Kidney epithelial cell (primary cell): ENCODE results near the gene CDH22. TPM values are rescaled to one million over a fixed set of nuclear protein-coding genes. Genes with fewer than 3 reads are reported as not detected.

ENCODE experiments used
- DNase-seq: peaks from one replicate; pipeline ENCODE4 v3.0.0-alpha.2; 2010; ENCODE audit warnings: low read depth
- H3K27me3 ChIP-seq: 2 replicates; pipeline ENCODE4 v1.6.0; 2011; ENCODE audit warnings: low read length; ENCODE audit not compliant: control insufficient read depth, insufficient read depth
- H3K36me3 ChIP-seq: 2 replicates; pipeline ENCODE4 v1.5.1; 2011; ENCODE audit warnings: low read length; ENCODE audit not compliant: control insufficient read depth, insufficient read depth
- H3K4me3 ChIP-seq: 2 replicates; pipeline ENCODE4 v1.5.1; 2011; ENCODE audit warnings: low read depth, mild to moderate bottlenecking, control low read depth, low read length
- total RNA-seq: library from RNA; depleted of rRNA; stranded (reverse); fragments of >200 nt; gene quantifications from 2 replicates; pipeline ENCODE4 v1.2.3, GENCODE V29; 2015
- TF ChIP-seq, protein P1 (sequence below): IDR thresholded peaks from 2 replicates; pipeline ENCODE4 v1.5.1; 2011; ENCODE audit warnings: mild to moderate bottlenecking, moderate library complexity, low read length, control low read depth, inconsistent platforms; ENCODE audit not compliant: insufficient read depth, poor library complexity, severe bottlenecking

Gene CDH22
- total RNA-seq, 1 donor from 2014 or later = not detected

DNA sequence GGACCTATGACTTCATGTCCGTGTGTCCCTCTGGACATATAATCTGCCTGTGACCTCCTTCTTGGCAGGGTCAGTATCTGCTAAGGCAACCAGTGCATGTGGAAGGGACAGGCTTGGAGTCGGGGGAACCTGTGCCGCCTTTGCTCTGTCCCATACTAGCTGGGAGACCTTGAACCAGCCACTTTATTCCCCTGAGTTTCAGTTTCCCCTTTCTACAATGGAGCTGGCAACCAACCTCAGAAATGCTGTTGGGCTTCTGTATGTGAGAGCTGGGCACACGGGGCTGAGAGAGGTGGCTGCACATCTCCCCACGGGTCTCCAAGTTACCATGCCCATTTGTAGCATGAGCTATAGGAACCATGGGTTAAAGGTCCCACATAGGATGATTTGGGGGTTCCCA is 136.4 kb downstream of the CDH22 start:
- Histone ChIP-seq H3K27me3 (peaks cover 47% of the 10 kb centered on the region), H3K36me3 (no peaks in the 10 kb centered on the region), H3K4me3 (no peak overlapping the region)
- DNase-seq = no peak
- TF ChIP-seq, protein P1, sequence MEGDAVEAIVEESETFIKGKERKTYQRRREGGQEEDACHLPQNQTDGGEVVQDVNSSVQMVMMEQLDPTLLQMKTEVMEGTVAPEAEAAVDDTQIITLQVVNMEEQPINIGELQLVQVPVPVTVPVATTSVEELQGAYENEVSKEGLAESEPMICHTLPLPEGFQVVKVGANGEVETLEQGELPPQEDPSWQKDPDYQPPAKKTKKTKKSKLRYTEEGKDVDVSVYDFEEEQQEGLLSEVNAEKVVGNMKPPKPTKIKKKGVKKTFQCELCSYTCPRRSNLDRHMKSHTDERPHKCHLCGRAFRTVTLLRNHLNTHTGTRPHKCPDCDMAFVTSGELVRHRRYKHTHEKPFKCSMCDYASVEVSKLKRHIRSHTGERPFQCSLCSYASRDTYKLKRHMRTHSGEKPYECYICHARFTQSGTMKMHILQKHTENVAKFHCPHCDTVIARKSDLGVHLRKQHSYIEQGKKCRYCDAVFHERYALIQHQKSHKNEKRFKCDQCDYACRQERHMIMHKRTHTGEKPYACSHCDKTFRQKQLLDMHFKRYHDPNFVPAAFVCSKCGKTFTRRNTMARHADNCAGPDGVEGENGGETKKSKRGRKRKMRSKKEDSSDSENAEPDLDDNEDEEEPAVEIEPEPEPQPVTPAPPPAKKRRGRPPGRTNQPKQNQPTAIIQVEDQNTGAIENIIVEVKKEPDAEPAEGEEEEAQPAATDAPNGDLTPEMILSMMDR = no peak

DNA sequence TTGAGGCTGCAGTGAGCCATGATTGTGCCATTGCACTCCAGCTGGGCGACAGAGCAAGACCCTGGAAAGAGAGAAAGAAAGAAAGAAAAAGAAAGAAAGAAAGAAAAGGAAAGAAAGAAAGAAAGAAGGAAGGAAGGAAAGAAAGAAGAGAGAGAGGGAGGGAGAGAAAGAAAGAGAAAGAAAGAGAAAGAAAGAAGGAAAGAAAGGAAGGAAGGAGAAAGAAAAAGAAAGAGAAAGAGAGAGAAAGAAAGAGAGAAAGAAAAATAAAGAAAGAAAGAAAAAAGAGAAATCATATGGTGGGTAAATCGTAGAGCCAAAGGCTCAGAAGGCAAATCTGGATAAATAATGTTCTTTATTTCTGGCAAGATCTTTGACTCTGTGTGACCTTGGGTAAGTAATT is 136.8 kb downstream of the CDH22 start:
- no peak for DNase-seq
- H3K27me3 ChIP-seq = peaks cover 43% of the 10 kb centered on the region
- H3K36me3 ChIP-seq = no peaks in the 10 kb centered on the region
- TF ChIP-seq, protein P1 = no peak
- no peak overlapping the region for H3K4me3 ChIP-seq

DNA sequence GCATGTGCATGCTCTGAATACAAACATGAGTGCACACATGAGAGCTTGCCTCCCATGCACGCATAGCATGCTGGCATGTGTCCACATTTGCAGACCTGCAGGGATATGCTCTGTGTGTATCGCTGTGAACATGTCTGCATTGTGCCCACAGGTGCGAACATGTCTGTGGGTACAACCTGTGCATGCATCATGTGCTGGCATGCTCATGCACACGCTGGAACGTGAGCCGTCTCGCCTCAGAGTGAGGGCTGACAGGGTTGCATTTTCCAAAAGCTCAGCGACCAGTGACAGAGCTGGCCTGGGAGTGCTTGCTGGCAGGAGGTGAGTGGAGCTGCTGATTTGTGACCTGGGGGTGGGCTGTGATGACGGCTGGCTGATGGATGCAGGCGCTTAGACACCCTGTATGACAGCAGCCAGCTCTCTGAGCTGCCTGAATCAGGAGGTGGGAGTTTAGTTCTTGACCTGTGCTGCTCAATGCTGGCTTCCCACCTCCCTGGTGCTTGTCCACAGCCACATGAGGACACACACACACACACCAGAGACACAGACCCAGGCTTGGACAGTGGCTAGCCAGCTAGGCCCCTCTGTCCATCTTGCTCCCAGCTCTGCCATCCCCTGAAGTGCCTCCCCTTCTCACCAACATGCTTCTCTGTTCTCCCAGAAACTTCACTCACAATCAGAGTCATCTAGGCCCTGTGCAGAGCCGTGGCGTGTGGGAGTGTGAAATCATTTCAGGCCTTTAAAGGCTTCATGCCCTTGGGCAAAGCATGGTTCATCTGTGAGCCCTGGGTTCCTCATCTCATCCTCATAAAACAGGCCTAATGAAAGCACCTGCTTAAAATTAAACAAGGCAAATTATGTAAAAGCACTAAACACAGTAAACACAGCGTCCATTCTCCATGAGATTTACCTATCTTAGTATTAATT is 138.8 kb downstream of the CDH22 start:
- TF ChIP-seq, protein P1 = no peak
- DNase-seq = no peak
- Histone ChIP-seq H3K4me3 (no peak overlapping the region), H3K27me3 (peaks cover 29% of the 10 kb centered on the region), H3K36me3 (no peaks in the 10 kb centered on the region)

DNA sequence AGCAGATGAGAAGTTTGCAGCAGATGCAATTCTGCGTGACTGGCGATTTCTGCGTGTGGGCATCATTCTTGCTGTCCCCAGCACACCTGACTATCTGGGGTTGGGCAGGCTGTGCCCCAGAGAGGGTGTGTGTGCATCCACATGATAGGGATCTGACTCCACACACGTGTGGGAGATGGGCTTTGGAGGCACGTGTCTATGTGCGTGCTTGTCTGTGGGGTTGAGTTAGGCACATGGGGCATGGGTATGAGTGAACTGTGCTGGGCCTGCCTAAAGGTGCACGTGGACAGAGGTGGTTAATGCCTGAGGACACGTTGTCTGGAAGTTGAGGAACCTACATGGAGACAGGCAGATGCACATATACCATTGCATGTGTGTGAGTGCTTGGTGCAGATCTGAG is 139.9 kb downstream of the CDH22 start:
- H3K36me3 ChIP-seq = no peaks in the 10 kb centered on the region
- TF ChIP-seq, protein P1 = no peak
- no peak overlapping the region for H3K4me3 ChIP-seq
- peaks cover 21% of the 10 kb centered on the region for H3K27me3 ChIP-seq
- DNase-seq = no peak

DNA sequence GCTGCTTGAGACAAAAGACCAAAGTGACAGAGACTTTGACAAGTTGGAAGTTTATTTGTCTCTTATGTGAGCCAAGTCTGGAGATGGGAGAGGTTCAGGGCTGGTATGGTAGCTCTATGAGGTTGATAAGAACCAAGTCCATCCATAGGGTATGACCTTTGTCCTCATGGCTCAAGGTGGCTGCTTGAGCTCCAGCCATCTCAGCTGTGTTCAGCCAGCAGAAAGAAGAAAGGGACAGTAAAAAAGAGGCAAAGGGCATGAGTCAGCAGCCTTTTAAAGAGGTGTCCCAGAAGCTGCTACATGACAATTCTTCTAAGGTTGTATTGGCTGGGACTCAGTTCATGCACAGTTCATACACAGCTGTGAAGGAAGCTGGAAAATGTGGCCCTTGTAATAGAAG is 141.2 kb downstream of the CDH22 start:
- Histone ChIP-seq H3K27me3 (peaks cover 14% of the 10 kb centered on the region), H3K36me3 (no peaks in the 10 kb centered on the region), H3K4me3 (no peak overlapping the region)
- TF ChIP-seq, protein P1 = no peak
- no peak for DNase-seq
